ENCODE data around the gene ZNF740. TPM values are rescaled to one million over a fixed set of nuclear protein-coding genes. Genes with fewer than 3 reads are reported as not detected.
"Not testable (repeated sequence)": the region's sequence is repeated elsewhere in the genome, so short reads cannot be mapped to it uniquely, and the experiment has no call there.

ZNF740 gene
- total RNA-seq, 2 experiments from 2014 or later, result 34.9 to 42.8 TPM

DNA sequence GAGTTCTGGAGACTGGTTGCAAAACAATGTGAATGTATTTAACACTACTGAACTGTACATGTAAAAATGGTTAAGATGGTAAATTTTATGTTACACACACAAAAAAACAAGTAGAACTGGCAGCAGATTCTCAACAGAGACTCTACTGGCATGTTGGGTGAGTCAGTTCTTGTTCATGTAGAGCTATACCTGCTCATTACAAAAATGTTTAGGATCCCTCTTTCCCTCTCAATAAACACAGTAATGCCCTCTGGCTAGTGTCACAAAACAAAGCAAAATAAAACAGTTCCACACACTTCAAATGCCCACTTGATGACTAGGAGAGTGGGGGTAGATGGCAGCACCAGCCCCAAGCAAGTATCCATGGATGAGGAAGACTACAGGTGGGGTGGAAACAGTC, 13.7 kb upstream of the ZNF740 start:
- Mint-ChIP-seq H3K36me3 (no peaks in the 10 kb centered on the region), H3K27me3 (no peaks in the 10 kb centered on the region), H3K27ac (no peak overlapping the region), H3K9me3 (no peaks in the 10 kb centered on the region), H3K4me1 (peaks cover 3% of the 10 kb centered on the region), H3K4me3 (no peak overlapping the region)
- DNase-seq, result no peak

DNA sequence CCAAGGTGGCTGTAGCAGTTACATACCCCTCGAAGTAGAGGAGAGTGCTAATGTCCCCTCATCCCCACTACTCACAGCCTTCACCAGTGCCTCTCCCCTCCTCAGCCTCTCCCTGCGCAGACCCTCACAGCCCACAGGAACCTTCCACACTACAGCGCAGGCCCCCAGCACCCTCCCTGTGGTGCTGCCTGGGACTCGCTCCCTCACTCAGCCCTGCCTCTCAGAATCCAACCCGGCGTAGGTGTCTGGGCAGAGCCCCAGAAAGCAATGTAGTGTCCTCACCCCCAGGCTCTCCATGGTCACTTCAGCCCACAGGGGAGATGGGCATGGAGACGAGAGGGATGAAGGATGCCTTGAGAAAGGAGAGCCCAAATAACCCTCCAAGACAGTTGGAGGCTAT, 10.9 kb upstream of the ZNF740 start:
- Mint-ChIP-seq H3K9me3 (no peaks in the 10 kb centered on the region), H3K4me3 (no peak overlapping the region), H3K27me3 (no peaks in the 10 kb centered on the region), H3K4me1 (peaks cover 3% of the 10 kb centered on the region), H3K27ac (no peak overlapping the region), H3K36me3 (no peaks in the 10 kb centered on the region)
- no peak for DNase-seq

DNA sequence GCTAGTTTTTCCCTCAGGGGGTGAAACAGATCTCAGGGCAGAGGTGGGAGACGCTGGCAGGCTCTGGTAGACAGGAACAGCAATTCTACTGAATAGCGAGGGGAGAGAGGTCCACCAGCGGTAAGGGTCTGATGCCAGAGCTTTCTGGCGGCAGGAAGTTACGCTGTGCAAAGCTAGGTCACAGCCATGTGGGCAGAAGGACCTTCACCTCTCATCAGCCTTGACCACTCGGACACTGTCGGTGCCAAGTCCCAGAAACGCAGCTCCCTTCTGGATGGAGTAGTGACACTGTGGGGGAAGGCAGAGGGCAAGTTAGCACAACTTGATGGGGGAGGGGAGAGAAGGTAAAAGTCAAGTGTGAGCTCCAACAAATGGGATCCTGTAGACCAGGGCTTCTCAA, 10.3 kb upstream of the ZNF740 start:
- H3K36me3 Mint-ChIP-seq, result no peaks in the 10 kb centered on the region
- no peak overlapping the region for H3K27ac Mint-ChIP-seq
- no peak overlapping the region for H3K4me3 Mint-ChIP-seq
- H3K27me3 Mint-ChIP-seq, result no peaks in the 10 kb centered on the region
- H3K4me1 Mint-ChIP-seq, result peaks cover 5% of the 10 kb centered on the region
- no peak for DNase-seq
- H3K9me3 Mint-ChIP-seq, result no peaks in the 10 kb centered on the region

DNA sequence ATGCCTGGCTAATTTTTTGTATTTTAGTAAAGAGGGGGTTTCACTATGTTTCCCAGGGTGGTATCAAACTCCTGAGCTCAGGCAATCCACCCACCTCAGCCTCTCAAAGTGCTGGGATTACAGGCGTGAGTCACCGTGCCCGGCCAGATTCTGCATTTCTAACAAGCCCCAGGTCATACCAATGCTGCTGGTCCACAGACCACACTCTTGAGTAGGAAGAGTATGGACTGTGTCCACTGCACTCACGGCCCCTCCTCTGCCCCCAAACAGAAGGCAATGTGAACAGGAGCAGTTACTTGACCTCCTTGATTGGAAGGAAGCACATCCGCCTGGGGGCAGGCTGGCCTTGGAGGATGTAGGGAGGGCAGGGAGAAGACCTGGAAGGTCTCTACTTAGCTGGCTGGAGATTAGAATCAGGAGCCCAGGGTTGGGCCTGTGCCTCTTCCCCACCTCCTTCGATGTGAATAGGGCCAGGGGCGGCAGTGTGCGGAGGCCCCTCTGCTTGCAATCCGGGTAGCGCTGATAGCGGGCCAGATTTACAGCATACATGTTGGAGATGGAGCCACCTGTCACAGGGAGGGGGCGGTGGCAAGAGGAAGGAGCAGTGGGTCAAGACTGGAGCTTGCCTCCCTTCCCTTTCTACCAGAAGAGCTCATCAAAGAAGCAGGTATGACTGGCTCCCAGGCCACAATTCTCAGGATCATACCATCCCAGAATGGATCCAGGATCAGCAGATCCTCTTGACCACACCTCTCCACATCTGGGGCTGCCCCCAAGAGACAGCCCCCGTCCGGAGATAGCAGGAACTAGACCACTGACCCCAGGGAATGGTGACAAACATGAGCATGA, 9.4 kb upstream of the ZNF740 start:
- no peak for DNase-seq
- no peaks in the 10 kb centered on the region for H3K9me3 Mint-ChIP-seq
- H3K4me3 Mint-ChIP-seq, result no peak overlapping the region
- H3K4me1 Mint-ChIP-seq, result peaks cover 7% of the 10 kb centered on the region
- no peaks in the 10 kb centered on the region for H3K27me3 Mint-ChIP-seq
- no peak overlapping the region for H3K27ac Mint-ChIP-seq
- no peaks in the 10 kb centered on the region for H3K36me3 Mint-ChIP-seq

DNA sequence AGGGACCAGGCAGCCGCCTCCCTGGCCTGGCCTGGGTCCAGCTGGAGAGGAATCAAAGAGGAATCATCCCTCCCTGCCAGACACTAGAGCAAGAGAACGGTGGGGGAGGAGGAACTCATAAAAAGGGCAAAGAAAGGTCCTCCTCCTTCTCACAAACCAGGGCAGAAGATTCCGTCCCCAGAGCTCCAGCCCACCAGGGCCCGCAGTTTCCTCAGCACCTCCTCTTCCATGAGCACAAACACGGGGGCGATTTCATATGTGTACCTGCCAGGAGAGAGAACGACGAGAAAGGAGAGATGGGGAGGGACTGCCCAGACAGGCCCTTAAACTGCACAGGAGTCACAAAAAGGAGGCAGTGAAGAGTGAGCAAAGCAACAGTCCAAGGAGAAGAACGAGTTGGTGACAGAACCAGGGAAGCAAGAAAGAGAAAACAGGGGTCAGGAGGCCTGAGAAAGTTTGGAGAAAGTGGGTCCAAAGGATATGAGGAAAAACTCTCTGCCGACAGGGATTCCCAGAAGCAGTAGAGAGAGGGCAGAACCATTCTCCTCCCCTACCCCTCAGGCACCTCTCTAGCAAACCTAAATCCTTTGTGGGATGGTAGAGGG, 8.7 kb upstream of the ZNF740 start:
- H3K27me3 Mint-ChIP-seq, result no peaks in the 10 kb centered on the region
- H3K36me3 Mint-ChIP-seq, result no peaks in the 10 kb centered on the region
- no peaks in the 10 kb centered on the region for H3K9me3 Mint-ChIP-seq
- H3K4me1 Mint-ChIP-seq, result peaks cover 4% of the 10 kb centered on the region
- H3K27ac Mint-ChIP-seq, result no peak overlapping the region
- DNase-seq, result no peak
- H3K4me3 Mint-ChIP-seq, result no peak overlapping the region

DNA sequence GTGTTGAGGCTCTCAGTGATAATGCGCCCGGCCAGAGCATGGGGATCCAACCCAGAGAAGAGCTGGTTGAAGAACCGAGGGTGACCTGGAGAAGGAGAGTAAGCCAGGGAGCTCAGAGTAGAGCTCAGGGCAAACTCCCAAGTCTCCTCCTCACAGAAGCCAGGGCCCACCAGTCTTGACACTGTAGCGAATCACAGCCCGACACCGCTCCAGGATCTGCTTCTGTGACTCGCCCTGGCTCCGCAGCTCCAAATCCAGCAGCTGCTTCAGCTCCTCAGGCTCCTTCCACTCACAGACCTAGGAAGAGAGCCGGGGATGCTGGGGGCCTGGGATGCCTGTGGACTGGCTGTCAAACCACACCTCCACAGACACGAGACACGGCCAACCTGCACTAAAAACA, 8.2 kb upstream of the ZNF740 start:
- Mint-ChIP-seq H3K4me1 (peaks cover 4% of the 10 kb centered on the region), H3K27me3 (no peaks in the 10 kb centered on the region), H3K36me3 (no peaks in the 10 kb centered on the region), H3K9me3 (no peaks in the 10 kb centered on the region), H3K27ac (no peak overlapping the region), H3K4me3 (no peak overlapping the region)
- no peak for DNase-seq

DNA sequence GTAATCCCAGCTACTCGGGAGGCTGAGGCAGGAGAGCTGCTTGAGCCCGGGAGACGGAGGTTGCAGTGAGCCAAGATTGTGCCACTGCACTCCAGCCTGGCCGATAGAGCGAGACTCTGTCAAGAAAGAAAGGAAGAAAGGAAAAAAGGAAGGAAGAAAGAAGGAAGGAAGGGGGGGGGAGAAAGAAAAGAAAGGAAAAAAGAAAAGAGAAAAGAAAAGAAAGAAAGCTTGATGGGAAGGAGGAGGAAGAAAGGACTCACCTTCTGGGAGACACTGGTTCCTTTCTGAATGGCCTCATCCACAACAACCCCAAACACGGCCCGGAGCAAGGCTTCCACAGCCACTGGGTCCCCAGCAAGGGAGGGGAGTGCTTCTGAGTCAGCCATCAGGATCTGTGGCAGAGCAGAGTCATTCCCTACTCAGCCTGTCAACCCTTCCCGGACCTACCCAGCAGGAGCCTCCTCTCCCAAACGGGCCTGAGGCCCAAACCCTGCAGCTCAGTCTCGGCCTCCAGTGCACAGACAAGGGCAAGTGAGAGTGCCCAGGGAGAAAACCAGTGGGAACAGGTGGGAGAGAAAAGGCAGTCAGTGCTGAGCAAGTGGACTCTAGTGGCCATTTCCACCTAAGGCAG, 7.3 kb upstream of the ZNF740 start:
- peaks cover 4% of the 10 kb centered on the region for H3K4me1 Mint-ChIP-seq
- H3K4me3 Mint-ChIP-seq, result no peak overlapping the region
- H3K27me3 Mint-ChIP-seq, result no peaks in the 10 kb centered on the region
- no peak overlapping the region for H3K27ac Mint-ChIP-seq
- DNase-seq, result no peak
- no peaks in the 10 kb centered on the region for H3K9me3 Mint-ChIP-seq
- no peaks in the 10 kb centered on the region for H3K36me3 Mint-ChIP-seq

DNA sequence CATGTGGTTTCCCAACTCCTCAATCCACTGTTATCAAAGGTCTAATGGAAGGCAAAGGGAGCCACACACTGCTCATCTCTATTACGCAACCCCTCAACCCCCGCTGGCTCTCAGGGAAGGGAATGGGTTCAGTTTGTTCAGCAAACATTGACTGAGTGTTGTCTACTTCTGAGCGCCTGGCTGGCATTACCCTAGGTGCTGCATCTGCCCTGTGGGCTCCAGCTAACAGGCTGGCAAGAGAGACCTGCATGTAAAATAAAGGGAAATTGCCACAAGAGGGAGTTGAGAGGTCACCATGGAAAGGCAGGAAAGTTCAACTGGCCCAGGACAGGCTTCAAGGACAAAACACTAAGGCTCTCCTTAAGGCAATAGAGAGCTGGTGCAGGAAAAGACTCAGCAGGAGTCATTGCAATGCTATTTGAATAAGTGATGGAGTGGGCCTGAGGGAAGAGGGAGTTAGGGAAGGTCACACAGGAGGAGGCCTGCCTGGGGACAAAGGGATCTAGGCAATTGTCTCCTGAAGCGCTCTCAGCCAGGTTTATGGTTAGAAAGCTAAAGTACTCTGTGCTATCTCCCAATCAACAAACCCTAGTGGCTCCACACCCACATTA, 5.5 kb upstream of the ZNF740 start:
- H3K27me3 Mint-ChIP-seq, result no peaks in the 10 kb centered on the region
- H3K4me1 Mint-ChIP-seq, result peaks cover 16% of the 10 kb centered on the region
- no peak overlapping the region for H3K27ac Mint-ChIP-seq
- H3K9me3 Mint-ChIP-seq, result no peaks in the 10 kb centered on the region
- H3K36me3 Mint-ChIP-seq, result no peaks in the 10 kb centered on the region
- DNase-seq, result no peak
- H3K4me3 Mint-ChIP-seq, result no peak overlapping the region

DNA sequence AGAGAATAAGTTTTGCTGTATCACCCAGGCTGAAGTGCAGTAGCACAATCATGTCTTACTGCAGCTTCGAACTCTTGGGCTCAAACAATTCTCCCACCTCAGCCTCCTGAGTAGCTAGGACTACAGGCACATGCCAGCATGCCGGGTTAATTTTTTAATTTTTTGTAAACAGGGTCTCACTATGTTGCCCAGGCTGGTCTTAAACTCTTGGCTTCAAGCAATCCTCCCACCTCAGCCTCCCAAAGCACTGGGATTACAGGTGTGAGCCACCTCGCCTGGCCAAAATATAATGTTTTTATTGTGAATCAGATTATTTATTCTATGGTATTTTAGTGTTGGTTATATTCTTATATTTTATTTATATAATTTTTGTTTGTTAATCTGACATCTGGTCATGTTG, 3.8 kb upstream of the ZNF740 start:
- no peak for DNase-seq
- Mint-ChIP-seq H3K4me1 (peaks cover 23% of the 10 kb centered on the region), H3K4me3 (no peak overlapping the region), H3K9me3 (no peaks in the 10 kb centered on the region), H3K36me3 (peaks cover 6% of the 10 kb centered on the region), H3K27me3 (no peaks in the 10 kb centered on the region), H3K27ac (no peak overlapping the region)

DNA sequence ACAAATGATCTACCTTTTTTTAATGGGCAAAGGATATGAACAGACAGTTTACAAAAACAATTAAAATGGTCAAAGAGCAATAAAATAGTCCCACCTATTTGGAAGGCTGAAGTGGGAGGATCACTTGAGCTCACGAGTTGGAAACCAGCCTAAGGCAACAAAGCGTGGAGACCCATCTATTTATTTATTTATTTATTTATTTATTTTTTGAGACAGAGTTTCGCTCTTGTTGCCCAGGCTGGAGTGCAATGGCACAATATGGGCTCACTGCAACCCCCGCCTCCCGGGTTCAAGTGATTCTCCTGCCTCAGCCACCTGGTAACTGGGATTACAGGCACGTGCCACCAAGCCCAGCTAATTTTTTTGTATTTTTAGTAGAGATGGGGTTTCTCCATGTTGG, 3.1 kb upstream of the ZNF740 start:
- H3K4me3 Mint-ChIP-seq, H3K9me3 Mint-ChIP-seq, H3K27ac Mint-ChIP-seq, DNase-seq, H3K27me3 Mint-ChIP-seq: not testable (repeated sequence)
- Mint-ChIP-seq H3K36me3 (peaks cover 13% of the 10 kb centered on the region), H3K4me1 (peaks cover 30% of the 10 kb centered on the region)

DNA sequence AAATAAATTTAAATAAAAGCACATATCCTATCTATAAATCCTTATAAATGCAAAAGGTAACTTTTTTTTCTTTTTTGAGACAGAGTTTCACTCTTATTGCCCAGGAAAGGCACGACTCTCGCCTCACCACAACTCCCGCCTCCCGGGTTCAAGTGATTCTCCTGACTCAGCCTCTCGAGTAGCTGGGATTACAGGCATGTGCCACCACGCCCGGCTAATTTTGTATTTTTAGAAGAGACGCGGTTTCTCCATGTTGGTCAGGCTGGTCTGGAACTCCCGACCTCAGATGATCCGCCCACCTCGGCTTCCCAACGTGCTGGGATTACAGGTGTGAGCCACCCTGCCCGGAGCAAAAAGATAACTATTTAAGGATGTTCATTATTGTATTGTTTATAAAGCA, 1.7 kb upstream of the ZNF740 start:
- peaks cover 17% of the 10 kb centered on the region for H3K36me3 Mint-ChIP-seq
- H3K27me3 Mint-ChIP-seq, result not testable (repeated sequence)

DNA sequence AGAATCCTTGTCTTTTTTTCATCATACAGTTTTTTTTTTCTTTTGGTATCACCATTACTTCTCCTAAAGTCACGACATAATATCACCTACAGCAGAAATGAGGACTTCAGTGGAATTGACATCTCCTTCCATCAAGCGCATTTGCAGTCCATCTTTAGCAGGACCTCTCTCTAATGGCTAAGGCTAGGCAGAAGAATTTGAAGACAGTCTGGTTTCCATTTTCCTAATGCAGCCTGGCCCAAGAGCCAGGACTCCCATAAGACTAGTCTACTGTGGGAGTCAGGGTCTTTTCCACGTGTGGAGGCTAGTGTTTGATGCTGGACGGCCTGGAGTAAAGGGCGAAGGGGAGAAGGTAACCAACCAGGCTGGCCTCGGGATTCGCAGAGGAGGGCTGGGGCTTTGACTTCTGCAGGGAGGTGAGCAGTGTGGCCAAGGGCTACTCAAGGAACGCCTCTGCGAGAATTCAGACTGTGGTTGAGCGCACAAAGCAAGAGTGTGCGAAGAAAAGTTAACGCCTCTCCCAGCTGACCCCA, 769 bp upstream of the ZNF740 start:
- Mint-ChIP-seq H3K27me3 (no peaks in the 10 kb centered on the region), H3K36me3 (peaks cover 23% of the 10 kb centered on the region), H3K27ac (peak overlapping the region; percentile 92), H3K4me1 (peaks cover 47% of the 10 kb centered on the region), H3K9me3 (peaks cover 2% of the 10 kb centered on the region), H3K4me3 (peak overlapping the region; percentile 95)
- DNase-seq, result no peak

More for the DNA sequence above, 1.7 kb upstream of the ZNF740 start:
- H3K4me1 Mint-ChIP-seq, result peaks cover 39% of the 10 kb centered on the region
- not testable (repeated sequence) for DNase-seq, H3K27ac Mint-ChIP-seq, H3K9me3 Mint-ChIP-seq
- H3K4me3 Mint-ChIP-seq, result peak overlapping the region; percentile 95

DNA sequence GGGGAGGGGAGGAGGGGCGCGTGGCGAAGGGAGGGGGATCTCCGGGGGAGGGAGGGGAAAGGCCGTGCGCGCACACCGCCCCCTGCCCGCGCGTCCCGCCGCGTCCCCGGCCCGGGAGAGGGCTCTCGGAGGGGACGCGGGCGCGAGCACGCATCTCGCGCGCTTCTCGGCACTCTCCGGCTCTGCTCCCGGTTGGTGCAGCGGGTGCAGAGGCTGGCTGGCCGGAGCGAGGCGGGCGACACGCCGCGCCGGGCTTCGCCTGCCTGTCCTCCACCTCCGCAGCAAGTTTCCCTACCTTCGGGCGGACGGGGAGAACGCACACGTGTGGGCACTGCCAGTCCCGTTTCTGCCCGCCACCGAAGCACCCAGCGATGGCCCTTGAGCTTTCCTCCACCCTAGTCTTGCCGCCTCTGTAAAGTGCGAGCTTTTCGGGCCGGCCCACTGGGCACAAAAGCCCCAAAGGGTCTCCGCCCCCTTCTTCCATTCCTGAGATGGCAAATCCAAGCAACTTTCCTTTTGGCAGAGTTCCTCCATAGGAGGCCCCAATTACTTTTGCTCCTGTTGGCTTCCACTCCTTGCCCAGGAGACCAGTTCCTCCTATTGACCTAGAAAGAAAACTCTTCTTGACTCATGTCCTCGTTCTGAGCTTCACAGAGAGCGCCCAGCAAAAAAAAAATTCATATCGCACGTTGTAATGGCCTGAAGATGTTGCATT, 566 bp downstream of the ZNF740 start:
- Mint-ChIP-seq H3K27ac (peak overlapping the region; percentile 92), H3K36me3 (peaks cover 29% of the 10 kb centered on the region), H3K27me3 (no peaks in the 10 kb centered on the region), H3K4me1 (peaks cover 47% of the 10 kb centered on the region), H3K4me3 (peak overlapping the region; percentile 95), H3K9me3 (peaks cover 2% of the 10 kb centered on the region)
- DNase-seq, result peak; percentile 85

DNA sequence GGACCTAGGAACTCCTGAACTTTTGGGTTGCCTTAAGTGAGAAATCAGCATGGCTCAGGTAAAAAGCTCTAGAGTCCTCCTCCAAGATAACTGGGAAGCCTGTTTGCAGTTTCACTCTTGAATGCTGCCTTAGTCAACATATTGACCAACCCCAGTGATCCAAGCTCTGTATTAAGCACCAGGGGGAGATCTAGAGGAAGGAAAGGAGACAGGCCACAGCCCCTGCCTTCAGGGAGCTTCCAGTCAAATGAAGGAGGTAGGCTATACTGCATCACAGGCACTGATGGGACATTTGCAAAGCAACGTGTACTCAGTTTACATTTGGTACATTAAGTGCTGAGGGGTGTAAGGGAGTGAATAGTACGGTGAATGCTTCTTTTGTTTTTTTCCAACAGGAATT, 1.4 kb downstream of the ZNF740 start:
- Mint-ChIP-seq H3K27ac (peak overlapping the region; percentile 92), H3K4me3 (peak overlapping the region; percentile 95), H3K27me3 (no peaks in the 10 kb centered on the region), H3K36me3 (peaks cover 29% of the 10 kb centered on the region), H3K4me1 (peaks cover 47% of the 10 kb centered on the region), H3K9me3 (peaks cover 2% of the 10 kb centered on the region)
- no peak for DNase-seq
